ENCODE data around the gene EBF3.

The EBF3 gene

DNA sequence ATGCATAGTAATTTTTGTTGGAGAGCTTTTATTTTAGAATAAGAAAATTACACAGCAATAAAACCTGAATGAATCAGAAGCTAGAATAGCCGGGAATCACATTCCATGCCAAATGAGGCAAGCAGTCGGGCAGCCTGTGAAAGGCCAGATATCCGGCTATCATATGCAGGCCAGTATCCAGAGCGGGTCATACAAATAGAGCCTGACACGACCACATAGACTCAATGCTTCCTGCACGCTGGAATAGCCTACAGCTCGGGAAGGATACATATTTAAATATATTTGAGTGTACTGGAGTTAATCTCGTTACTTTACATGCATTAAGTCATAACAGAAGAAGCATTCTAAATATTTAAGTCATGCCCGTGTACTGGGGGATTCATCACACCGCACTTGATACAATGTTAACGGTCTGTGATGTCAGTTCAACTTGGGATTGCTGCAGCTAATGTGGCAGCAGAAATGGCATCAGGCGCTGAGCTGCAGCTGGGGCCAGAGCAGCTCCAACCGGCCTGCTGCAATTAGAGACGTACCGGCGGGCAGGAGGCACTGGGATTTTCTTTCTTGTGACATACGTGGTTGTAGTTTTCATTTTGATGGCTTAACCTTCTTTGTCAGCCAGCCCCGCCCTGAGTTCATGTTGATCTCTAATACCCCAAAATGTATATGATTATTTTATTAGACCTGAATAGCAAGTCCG, 112.0 kb downstream of the EBF3 start:
- DNase-seq (ENCODE audit: low spot score): no peak

- no peak for DNase-seq (ENCODE audit: low spot score)
These were observed 113.3 kb downstream of the EBF3 start for GRCh38 chr10:129850790-129851189.

- DNase-seq (ENCODE audit: low spot score): no peak
These were observed 113.8 kb downstream of the EBF3 start for GRCh38 chr10:129850316-129850715.

DNA sequence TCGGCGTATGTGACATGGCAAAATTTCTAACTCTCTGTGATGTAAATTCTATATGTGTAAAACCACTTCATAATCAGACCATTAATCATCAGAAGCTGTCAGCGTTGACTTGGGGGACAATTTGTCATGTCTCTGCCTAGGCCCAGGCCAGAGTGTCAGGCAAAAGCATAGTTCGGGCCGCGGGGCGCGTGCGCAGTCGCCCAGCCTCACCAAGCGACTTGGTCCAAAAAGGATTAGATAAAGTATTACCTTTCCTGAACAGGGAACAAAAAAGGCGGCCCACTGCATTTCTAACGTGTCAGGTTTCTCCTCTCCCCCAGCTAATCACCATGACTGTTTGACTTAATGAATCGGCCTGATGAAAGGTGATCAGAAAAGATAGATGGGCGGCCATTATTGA, 114.2 kb downstream of the EBF3 start:
- DNase-seq (ENCODE audit: low spot score): no peak

DNA sequence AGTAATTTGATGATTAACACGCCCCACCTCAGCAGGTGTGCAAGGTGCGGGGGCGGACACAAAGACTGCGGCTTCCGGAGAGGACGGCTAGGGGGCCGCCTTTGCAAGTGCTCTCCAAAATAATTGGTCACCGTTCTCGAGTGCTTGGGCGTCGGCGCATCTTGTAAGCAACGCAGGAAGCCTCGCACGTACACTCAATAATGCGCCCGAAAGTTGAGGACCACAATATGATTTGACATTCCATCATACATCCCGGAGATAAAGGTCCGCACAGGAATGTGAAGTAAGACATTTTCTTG, 114.7 kb downstream of the EBF3 start:
- DNase-seq (ENCODE audit: low spot score): no peak

GRCh38 chr10:129848696-129849451, 115.2 kb downstream of the EBF3 start:
- DNase-seq (ENCODE audit: low spot score): no peak

GRCh38 chr10:129847741-129848483, 116.2 kb downstream of the EBF3 start:
- no peak for DNase-seq (ENCODE audit: low spot score)

DNA sequence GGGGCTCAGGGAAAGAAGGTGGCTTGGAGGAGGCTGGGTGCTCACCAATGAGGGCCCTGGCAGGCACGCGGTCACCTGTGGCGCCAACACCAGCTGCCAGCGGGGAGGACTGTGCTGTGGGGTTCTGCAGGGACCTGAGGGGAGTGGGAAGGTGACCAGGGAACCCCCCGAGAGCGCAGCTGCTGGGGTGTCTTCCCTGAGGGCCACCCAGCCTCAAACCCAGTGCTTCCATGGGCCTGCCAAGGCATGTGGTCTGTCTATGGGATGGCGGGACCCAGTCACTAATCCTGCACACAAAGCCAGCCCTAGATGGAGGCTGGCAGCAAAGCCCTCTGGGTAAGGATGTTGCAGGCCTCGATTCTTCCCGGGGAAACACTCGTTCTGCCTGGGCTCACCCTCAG, 117.1 kb downstream of the EBF3 start:
- DNase-seq (ENCODE audit: low spot score): no peak

- no peak for DNase-seq (ENCODE audit: low spot score)
These were observed 118.8 kb downstream of the EBF3 start for GRCh38 chr10:129845111-129845753.

DNA sequence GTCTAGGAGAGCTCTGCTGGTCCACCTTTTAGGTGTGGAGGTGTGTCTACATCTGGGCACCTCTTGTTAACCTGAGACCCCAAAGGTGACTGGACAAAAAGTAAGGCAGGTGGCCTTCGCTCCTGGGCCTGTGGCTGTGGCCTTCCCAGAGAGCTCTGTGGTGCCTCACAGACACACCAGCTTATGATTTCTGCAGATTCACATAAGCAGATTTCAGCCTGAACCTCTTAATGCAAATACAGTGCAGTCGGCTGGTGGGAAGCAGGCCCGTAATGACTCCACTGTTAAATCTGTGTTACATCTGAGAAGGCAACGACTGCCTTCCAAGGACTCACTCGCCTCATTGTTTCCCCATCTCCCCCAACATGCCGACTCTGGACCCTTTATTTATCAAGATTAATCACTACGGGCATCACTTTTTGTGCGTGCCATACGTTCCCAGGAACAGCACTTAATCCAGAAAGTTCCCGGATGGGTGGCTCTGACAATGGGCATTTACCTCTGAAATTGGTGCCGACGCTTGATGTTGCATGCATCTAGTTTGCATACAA, 119.8 kb downstream of the EBF3 start:
- DNase-seq (ENCODE audit: low spot score): no peak

DNA sequence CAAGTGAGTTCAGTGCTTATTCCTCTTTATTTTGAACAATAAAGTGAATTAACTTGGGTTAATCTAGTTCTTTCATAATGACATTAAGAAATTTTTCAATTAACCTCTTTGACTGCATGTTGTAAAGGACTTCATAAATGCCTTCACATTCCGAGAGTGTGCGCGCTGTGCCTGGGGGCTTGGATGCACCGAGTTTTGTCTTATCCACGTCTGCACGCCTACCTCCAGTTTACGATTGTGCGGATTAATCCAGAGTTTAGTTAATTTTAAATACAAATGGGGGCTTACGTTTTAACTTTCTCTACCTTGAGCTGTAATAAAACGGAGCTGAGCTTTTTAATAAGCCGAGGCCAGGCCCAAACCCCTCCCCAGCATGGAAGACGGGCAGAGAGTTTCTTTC, 120.4 kb downstream of the EBF3 start:
- no peak for DNase-seq (ENCODE audit: low spot score)

- no peak for DNase-seq (ENCODE audit: low spot score)
These were observed 120.9 kb downstream of the EBF3 start for GRCh38 chr10:129843131-129843541.

- DNase-seq (ENCODE audit: low spot score): no peak
These were observed 122.0 kb downstream of the EBF3 start for GRCh38 chr10:129842031-129842430.

- no peak for DNase-seq (ENCODE audit: low spot score)
These were observed 122.5 kb downstream of the EBF3 start for GRCh38 chr10:129841590-129841989.

- no peak for DNase-seq (ENCODE audit: low spot score)
These were observed 123.0 kb downstream of the EBF3 start for GRCh38 chr10:129841071-129841470.

DNA sequence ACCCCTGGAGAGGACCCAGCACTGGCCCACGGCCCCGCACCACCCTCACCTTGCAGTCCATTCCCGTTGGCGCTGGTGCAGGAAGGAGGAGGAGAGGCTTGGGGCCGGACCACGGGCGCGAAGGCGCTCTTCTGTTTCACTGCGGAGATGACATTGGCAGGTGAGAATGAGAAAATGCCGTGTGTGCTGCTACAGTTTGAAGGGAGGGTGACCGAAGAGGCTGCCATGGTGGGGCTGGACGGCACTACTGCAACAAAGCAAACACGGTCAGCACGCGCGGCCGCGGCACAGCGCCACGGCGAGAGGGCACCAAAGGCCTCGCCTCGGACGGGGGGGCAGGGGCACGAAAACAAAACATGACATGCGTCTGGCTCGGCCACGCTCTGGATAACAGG, 123.9 kb downstream of the EBF3 start:
- no peak for DNase-seq (ENCODE audit: low spot score)

DNA sequence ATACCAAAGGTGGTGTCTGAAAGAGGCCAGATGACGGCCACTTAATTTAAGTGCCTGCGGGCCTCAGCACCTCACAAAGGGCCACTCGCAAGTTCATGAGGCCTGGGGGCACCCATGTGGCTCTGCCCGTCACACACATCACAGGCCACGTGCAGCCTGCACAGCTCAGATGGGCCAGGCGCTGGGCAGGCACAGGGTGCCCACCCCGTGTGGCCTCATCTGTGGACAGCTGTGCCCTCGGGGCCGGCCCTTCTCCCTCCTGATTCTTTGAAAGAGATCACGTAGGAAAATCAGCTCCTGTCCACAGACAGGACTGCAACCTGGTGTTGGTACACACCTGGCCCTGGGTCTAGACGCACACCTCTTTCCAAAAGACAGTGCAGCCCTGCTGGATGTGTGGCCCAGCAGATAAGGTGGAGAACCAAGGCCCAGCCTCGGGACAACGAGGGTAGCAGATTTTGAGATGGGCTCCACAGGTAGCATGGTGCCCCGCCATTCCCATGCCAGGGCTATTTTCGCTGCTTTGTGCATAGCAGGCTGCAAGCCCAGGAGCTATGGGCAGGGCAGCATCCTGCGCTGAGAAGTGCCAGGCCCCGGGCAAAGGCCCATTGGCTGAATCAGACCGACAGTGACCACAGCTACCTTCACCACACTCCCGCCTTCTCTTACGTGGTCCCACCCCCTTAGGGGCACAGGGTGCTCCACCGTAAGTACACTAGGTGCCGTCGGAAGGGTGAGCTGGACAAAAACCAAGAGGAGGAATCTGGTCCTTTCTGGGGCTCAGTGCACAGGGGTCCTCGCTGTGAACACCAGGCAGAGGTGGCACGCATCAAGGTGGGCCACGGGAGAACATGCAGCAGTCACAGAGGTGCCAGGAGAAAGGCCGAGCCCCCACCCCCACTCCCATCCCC, 124.5 kb downstream of the EBF3 start:
- DNase-seq (ENCODE audit: low spot score): no peak

GRCh38 chr10:129838794-129839193, 125.3 kb downstream of the EBF3 start:
- DNase-seq (ENCODE audit: low spot score): no peak

- DNase-seq (ENCODE audit: low spot score): no peak
These were observed 126.0 kb downstream of the EBF3 start for GRCh38 chr10:129837909-129838582.

- DNase-seq (ENCODE audit: low spot score): no peak
These were observed 127.8 kb downstream of the EBF3 start for GRCh38 chr10:129836253-129836652.
